GM06990 (cell line): Measurements from ENCODE around the gene IL18R1.

Source experiments
- DNase-seq: peaks from one replicate; pipeline ENCODE4 v3.0.0-alpha.2; 2011; ENCODE audit not compliant: insufficient read length; ENCODE audit errors: extremely low read depth
- H3K27me3 ChIP-seq: replicated peaks from 2 replicates; pipeline ENCODE4 v1.6.0; 2011; ENCODE audit warnings: low read length; ENCODE audit not compliant: control insufficient read depth, insufficient read depth
- H3K36me3 ChIP-seq: 2 replicates; pipeline ENCODE4 v1.5.1; 2011; ENCODE audit warnings: low read length; ENCODE audit not compliant: control insufficient read depth, insufficient read depth
- H3K4me3 ChIP-seq: replicated peaks from 2 replicates; pipeline ENCODE4 v1.5.1; 2011; ENCODE audit warnings: low read depth, mild to moderate bottlenecking, control low read depth, low read length
- CTCF ChIP-seq: IDR thresholded peaks from 2 replicates; pipeline ENCODE4 v1.5.1; 2011; ENCODE audit warnings: low read length, control low read depth, mild to moderate bottlenecking, inconsistent platforms; ENCODE audit not compliant: insufficient read depth, poor library complexity, severe bottlenecking

IL18R1 gene

DNA sequence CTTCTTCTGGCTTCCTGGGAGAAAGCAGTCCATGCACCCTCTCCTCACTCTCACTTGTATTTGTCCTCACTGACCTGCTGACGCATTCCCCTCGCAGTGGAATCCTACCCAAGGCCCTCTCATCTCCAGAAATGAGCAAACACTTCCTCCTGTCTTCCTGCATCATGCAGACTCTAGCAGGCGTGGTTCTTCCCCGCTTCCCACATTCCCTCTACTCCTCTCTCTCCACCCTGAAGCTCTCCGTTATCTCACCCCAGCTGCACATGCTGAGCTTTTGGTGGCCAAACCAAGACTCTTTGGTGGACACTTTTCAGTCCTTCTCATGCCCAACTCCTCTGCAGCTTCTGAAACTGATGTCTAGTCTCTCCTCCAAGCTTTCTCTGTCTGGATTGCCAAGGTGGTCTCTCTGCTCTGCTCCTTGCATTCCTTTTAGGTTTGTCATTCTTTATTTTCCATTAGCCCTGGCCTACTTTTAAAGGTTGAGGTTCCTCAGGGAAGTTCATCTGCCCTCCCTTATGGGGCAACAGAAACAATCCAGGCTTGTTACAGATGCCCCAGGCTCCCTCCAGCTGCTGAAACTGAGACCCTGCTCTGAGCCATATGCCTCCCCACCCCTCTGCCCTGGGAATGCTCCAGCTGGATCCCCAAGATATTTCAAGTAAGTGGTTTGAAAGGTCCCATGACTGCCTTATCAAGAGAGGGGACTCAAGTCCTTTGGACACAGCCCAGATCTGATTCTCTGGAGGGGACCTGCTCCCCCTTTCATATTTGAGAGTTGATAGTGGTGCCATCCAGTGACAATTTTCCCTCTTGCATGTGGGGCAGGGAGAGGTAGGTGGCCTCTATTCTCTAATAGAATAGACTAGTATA, 66.5 kb downstream of the IL18R1 start:
- Histone ChIP-seq H3K4me3 (no peak overlapping the region), H3K27me3 (no peaks in the 10 kb centered on the region), H3K36me3 (no peaks in the 10 kb centered on the region)
- DNase-seq = no peak
- TF ChIP-seq CTCF = no peak

- no peaks in the 10 kb centered on the region for H3K36me3 ChIP-seq
- no peaks in the 10 kb centered on the region for H3K27me3 ChIP-seq
- no peak within 1 kb of the TSS for H3K4me3 ChIP-seq
- no peak for TF ChIP-seq CTCF
- DNase-seq = no peak
Measured at GRCh38 chr2:102422910-102423309, 67.3 kb downstream of the IL18R1 start, which contains the start of gene IL18RAP. IL18RAP (plus strand) TSS chr2:102423160; CDS start chr2:102423278, 118 bp downstream.

GRCh38 chr2:102423368-102423767, 67.8 kb downstream of the IL18R1 start:
- Histone ChIP-seq H3K36me3 (no peaks in the 10 kb centered on the region), H3K4me3 (no peak overlapping the region), H3K27me3 (no peaks in the 10 kb centered on the region)
- no peak for TF ChIP-seq CTCF
- no peak for DNase-seq

DNA sequence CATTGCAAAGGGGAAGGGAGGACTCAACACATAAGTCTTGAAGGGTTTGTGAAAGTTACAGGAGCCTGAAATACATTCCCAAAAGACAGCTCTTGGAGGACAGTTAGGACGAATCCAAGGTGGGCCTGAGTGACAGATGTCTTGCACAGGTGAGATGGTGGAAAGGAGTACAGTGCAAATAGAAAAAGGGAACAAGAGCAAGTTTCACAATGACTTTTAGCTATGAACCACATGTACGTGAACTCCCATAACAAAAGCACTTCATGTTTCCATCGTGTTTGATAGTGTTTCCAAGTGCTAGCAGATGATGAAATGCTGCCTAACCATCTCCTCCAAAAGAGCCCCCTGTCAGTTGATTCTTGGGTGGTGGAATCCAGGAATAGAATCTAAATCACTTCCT, 69.2 kb downstream of the IL18R1 start:
- Histone ChIP-seq H3K4me3 (no peak overlapping the region), H3K27me3 (no peaks in the 10 kb centered on the region), H3K36me3 (no peaks in the 10 kb centered on the region)
- peak; percentile 59 for DNase-seq
- TF ChIP-seq CTCF = no peak

DNA sequence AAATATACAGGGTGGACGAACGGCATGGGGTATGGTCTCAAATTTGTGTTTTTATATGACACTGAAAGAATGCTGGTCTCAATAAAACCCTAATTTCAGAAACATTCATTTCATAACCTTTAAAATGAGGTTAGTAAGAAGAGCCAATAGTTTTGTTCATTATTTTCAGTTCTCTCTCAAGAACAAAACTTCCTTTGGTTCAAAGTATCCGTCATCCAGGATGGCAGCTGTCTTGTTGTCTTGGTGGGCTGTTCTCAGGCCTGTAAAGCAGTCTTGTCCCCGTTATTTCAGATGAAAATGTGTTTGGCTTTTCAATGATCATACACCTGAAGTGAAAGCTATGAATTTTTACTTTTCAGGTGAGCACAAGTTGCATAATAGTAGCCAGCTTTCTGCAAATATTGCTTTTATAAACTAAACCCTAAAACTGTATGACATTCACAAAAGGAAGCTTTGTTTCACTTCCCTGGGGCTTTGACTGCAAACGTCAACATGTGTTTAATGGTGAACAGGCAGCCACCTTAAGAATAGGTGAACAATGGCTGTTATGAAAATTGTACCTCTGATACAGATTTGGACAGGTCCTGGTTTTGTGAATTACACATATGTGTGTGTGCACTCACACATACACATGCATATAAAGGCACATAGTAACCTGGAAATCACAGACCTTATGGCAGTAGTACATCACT, 70.0 kb downstream of the IL18R1 start:
- Histone ChIP-seq H3K36me3 (no peaks in the 10 kb centered on the region), H3K4me3 (no peak overlapping the region), H3K27me3 (no peaks in the 10 kb centered on the region)
- no peak for DNase-seq
- no peak for TF ChIP-seq CTCF
